Stimulated activated CD8-positive, alpha-beta memory T cell treated with anti-CD3 and anti-CD28 coated beads, Interleukin-7, amount 100 ng/mL, for 1 hour (primary cell): Measurements from ENCODE around the gene TEX30.
"Not testable (repeated sequence)": the region's sequence is repeated elsewhere in the genome, so short reads cannot be mapped to it uniquely, and the experiment has no call there.

Experiments
- DNase-seq, 2 donors: peaks; one replicate each; pipeline ENCODE4 v3.0.0-alpha.2; 2020; ENCODE audit warnings: low read depth in 2 of 2

Gene TEX30

DNA sequence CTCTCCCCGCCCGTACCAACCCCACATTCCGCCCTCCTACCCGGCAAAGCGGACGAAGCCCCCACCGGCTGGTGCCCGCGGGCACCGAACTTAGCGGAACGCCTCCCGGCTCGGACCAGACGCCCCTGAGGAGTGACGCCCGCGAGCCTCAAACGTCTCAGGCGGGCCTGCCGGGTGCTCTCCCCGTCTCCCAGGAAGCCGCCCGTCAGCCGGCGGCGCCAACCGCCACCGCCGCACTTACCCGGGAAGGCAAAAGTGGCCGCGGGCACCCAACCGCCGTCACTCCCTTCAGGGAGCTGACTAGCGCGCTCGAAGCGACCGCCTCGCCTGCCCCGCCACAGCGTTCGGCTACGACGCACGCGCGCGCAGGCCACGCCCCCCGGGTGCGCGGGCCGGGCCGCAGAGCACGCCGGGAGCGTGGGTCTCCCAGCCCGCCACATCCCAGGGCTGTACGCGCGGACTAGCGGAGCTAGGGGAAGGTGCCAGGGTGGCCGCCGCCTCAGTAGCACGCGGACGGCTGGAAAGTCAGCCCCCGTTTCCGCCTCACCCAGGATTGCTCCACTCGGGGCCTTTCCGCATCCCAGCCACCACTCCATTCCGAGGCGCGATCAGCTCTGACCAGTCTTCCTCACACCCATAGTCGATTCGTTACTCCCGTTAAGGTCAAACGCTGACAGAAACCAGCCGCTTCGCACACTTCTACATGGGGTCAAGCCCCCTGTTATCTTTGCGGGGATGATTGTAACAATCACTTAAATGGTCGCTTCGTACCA is at the start of gene TEX30:
Gene TEX30, minus strand, starts transcription at position 346 of the 773 bp plus-strand sequence. CDS start 3,760 bp downstream, outside the sequence.
- DNase-seq = peak; percentile 72 to 74

DNA sequence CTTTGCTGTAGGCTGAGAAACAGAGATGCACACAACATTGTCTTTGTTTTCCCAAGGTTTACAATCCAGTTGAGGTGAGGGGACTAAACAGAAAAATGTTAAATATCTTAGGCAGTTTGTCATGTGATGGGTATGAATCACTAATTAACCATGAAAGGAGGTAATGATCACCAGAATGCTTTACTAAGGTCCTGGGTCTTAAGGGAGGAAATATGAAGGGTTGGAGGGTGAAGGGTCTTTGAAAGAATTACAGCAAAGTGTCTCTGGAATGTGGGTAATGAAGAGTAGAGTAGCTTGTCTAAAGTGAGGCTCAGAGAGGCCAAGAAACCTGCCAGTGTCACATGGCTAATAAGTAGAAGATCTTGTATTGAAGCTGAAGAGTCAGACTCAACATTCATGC is 44.3 kb upstream of the TEX30 start:
- no peak for DNase-seq

GRCh38 chr13:102817241-102817640 is 43.7 kb upstream of the TEX30 start:
- DNase-seq = no peak

GRCh38 chr13:102816708-102817107 is 43.1 kb upstream of the TEX30 start:
- DNase-seq = no peak

DNA sequence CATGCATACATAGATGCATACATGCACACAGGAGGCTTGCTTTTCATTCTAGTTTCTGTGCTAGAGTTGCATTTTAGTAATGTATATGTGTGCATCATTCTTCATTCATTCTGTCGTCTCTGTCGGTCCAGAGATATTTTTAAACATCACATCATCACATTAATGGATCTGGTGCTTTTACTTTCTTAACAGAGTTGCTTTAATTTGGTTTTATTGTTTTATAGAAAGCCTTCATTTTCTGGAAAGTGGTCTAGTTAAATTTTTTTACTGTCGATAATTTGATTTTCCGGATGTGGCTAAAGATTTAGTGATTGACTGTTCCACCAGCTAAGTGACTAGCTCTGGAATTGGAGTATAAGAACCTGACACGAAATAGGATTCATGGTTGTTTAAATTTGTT is 42.2 kb upstream of the TEX30 start:
- no peak for DNase-seq

- no peak for DNase-seq
These were observed 41.2 kb upstream of the TEX30 start for GRCh38 chr13:102814793-102815192.

- DNase-seq = no peak
These were observed 40.5 kb upstream of the TEX30 start for GRCh38 chr13:102814025-102814607.

GRCh38 chr13:102812611-102813287 is 39.2 kb upstream of the TEX30 start:
- no peak for DNase-seq

- DNase-seq = no peak
These were observed 34.1 kb upstream of the TEX30 start for GRCh38 chr13:102807699-102808098.

DNA sequence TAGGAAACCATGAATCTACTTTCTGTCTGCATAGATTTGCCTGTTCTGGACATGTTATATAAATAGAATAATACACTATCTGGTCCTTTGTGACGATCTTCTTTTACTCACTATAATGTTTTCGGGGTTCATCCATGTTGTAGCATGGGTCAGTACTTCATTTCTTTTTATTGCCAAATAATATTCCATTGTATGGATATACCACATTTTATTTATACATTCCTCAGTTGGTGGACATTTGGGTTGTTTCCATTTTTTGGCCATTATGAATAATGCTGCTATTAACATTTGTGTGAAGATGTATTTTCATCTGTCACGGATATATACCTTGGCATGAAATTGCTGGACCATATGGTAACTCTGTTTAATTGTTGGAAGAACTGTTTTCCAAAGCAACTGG is 32.1 kb upstream of the TEX30 start:
- DNase-seq = no peak

GRCh38 chr13:102800145-102801041 is 26.8 kb upstream of the TEX30 start:
- DNase-seq = peak; percentile 62 to 73

DNA sequence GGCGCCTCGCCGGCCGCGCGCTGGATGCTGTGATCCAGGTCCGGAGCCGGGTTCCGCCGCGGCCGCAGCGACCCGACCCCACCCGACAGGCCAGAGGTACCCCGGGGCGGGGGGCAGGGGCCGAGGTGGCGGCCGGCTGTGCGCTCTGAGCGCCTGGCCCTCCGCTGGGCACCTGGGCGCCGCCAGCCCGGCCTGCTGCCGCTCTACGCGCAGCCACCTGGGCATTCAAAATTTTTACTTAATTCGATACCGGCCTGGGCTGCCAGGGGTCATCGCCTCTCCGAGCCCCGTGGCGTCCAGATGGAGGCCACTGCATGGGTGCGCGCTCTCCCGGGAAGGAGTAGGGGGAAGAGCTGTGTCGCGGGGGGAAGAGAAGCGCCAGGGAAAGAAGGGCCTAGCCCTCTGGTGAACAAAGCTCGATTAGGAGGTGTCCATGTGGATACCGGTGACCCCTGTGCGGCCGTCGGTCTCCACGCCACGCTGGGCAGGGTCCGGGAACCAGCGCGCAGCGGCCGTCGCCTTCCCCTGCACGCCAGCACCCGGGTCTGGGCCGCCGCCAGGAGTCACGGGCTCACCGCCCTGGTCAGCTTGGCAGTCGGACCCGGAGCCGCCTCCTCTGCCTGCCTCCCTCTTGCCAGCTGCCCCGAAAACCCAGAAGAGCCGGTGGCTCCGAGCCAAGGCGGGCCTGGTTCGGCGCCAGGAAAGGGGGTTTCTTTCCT is 26.0 kb upstream of the TEX30 start:
- DNase-seq = no peak

DNA sequence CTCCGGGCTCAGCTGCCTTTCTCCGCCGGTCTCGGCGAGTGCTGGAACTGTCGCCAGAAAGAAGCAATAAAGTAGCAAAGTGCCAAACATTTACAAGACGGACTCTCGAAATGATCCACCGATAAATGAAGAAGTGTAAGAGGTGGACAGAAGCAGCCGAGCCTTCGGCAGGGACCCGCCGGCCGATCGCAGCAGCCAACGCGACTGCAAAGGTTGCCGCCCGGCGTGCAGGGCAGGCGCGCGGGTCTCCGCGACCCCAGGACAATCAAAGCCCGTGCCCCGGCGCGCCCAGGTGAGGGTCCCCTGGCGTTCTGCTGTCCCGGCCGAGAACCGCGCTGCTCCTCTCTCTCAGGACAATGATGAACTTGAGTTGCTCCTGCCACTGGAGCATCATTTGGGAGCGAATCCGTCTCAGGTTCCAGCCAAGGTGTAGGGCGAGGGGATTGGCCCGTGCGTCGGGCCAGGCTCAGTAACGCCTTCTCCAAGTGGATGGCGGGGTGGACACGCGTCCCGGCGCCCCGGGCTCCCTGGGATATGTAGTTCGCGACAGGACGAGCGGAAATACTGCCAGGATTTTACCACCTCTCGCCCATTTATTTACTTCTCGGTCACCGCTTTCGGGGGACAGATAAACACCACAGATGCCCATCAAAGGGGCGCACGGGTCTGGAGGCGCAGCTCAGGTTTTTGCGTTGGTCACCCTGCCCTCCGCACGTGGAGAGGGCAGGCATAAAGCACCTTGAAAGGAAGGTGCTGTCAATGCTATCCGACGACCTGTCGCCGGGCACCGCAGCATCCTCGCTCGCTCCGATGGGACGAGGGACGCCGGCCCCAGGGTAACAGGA is 25.2 kb upstream of the TEX30 start, which contains the start of the genes BIVM and POGLUT2:
Gene BIVM, plus strand, starts transcription at position 539 of the 845 bp plus-strand sequence. CDS start 8,149 bp downstream, outside the sequence.
Gene POGLUT2, minus strand, starts transcription at position 396 of the 845 bp plus-strand sequence. Its CDS starts 306 bp downstream, at position 90.
- DNase-seq = peak; percentile 32 to 38

- no peak for DNase-seq
These were observed 20.2 kb upstream of the TEX30 start for GRCh38 chr13:102793611-102794355.

DNA sequence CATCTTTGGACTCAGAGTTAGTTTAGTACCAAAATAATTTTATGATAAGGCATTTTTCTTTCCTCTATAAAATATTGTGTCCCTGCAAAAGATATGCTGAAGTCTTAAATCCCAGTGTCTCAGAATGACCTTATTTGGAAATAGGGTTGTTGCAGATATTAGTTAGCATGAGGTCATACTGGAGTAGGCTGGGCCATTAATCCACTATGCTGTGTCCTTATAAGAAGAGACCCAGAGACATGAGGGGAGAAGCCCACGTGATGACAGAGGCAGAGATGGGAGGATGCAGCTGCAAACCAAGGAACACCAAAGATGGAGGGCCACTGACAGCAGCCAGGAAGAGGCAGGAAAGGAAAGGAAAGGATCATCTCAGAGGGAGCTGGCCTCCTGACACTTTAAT is 18.8 kb upstream of the TEX30 start:
- no peak for DNase-seq

GRCh38 chr13:102788683-102789082 is 15.1 kb upstream of the TEX30 start:
- no peak for DNase-seq

DNA sequence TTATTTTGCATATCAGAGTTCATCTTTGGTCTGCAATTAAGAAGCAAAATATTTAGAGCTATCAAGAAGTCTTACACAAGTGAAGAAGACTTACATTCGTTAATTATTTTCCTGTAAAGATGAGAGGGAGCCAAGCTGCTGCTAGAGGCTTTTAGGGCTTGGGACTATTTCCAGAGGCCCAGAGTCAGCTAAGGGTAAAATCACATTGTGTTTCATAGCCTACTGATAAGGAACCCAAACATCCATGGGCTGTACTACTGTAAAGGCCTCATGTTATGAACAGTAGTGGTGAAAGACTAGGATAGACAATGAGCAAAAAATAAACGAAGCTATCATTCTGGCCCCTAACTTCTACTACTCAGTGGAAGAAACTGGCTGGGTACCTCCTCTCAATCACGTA is 10.9 kb upstream of the TEX30 start:
- no peak for DNase-seq

DNA sequence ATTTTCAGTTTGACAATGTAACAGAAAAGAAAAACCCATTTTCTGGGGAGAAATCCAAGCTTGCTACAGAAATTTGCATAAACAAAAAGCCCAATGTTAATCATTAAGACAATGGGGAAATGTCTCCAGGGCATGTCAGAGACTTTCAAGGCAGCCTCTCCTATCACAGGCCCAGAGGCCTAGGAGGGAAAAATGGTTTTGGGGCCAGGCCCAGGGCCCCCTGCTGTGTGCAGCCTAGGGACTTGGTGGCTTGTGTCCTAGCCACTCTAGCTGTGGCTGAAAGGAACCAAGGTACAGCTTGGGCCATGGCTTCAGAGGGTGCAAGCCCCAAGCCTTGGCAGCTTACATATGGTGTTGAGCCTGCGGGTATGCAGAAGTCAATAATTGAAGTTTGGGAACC is 8.0 kb upstream of the TEX30 start:
- no peak for DNase-seq

- DNase-seq = not testable (repeated sequence)
These were observed 7.1 kb upstream of the TEX30 start for GRCh38 chr13:102780656-102781055.
